Left lung (tissue), 10 donors: ENCODE measurements around the gene LRMDA. TPM values are rescaled to one million over a fixed set of nuclear protein-coding genes. Genes with fewer than 3 reads are reported as not detected.

Experiments used
- ATAC-seq: fragments of 200-7000 bp; cut with Tn5 transposase; one replicate; pipeline ENCODE4 v1.9.1; 2020; ENCODE audit warnings: moderate library complexity
- DNase-seq, 4 donors: peaks; one replicate each; pipeline ENCODE4 v3.0.0-alpha.2; 2013 to 2020
- H3K27ac ChIP-seq, 2 donors: fragments of 200-600 bp; sonication (generic) in 1 of 2; one replicate each; pipeline versions ENCODE4 v1.5.0 to v1.8.0; 2020 to 2021
- H3K27me3 ChIP-seq, 2 donors: fragments of 200-600 bp; sonication (generic) in 1 of 2; one replicate each; pipeline versions ENCODE4 v1.5.0 to v1.8.0; 2020 to 2021
- H3K36me3 ChIP-seq, 2 donors: fragments of 200-600 bp; sonication (generic) in 1 of 2; one replicate each; pipeline versions ENCODE4 v1.5.0 to v1.8.0; 2020 to 2021
- H3K4me1 ChIP-seq, 2 donors: fragments of 200-600 bp; one replicate each; pipeline ENCODE4 v1.8.0; 2021
- H3K4me3 ChIP-seq, 2 donors: fragments of 200-600 bp; sonication (generic) in 1 of 2; one replicate each; pipeline versions ENCODE4 v1.5.0 to v1.8.0; 2020 to 2021; ENCODE audit warnings: mild to moderate bottlenecking in 1 of 2
- H3K9me3 ChIP-seq, 2 donors: fragments of 200-600 bp; sonication (generic) in 1 of 2; one replicate each; pipeline versions ENCODE4 v1.5.0 to v1.8.0; 2020 to 2021
- CTCF ChIP-seq, 2 donors: fragments of 200-600 bp; sonication (generic) in 1 of 2; IDR thresholded peaks; one replicate each; pipeline versions ENCODE4 v1.5.0 to v1.8.0; 2021; ENCODE audit warnings: antibody characterized with exemption in 2 of 2
- intact Hi-C, 2 donors: fragments of 100-400 bp; cut with DNase I; formaldehyde crosslinking; loops; one replicate each; pipeline versions ENCODE4 v1.11.2 to v1.14.2; 2022
- polyA plus RNA-seq, 6 donors: library from polyadenylated mRNA; unstranded; fragments of 120-200 nt; gene quantifications; one replicate each; pipeline ENCODE4 v1.2.1, GENCODE V29; 2013; ENCODE audit not compliant: insufficient read length in 6 of 6
- total RNA-seq, 2 donors: library from RNA; stranded (reverse); fragmentation: NEBNext Ultra II Directional; extraction: Animal tissue kit (Norgen Biotek cat#: 25700); gene quantifications; one replicate each; pipeline ENCODE4 v1.2.1, GENCODE V29; 2021
- donor health status: DM: no; HTN: yes; CAD: no.
- donor health status: DM: no; HTN: no; CAD: no.

Gene LRMDA
- total and polyA plus RNA-seq, 8 donors = 13.9 to 23.6 (median 18.7) TPM

GRCh38 chr10:76403912-76404311 lies 972.5 kb downstream of the LRMDA start:
- ATAC-seq (peak; percentile 68), DNase-seq (peak in 1 of 4 donors; percentile 39)
- Histone ChIP-seq H3K27ac (peak overlapping the region in 1 of 2 donors; percentile 73), H3K9me3 (peaks cover 0 to 7% of the 10 kb centered on the region in 2 donors), H3K36me3 (no peaks in the 10 kb centered on the region), H3K4me1 (peaks cover 4 to 11% of the 10 kb centered on the region in 2 donors), H3K4me3 (no peak overlapping the region), H3K27me3 (no peaks in the 10 kb centered on the region)
- TF ChIP-seq CTCF (IDR thresholded peaks at IDR 0.05) = no peak
- intact Hi-C loops = no loop called here

DNA sequence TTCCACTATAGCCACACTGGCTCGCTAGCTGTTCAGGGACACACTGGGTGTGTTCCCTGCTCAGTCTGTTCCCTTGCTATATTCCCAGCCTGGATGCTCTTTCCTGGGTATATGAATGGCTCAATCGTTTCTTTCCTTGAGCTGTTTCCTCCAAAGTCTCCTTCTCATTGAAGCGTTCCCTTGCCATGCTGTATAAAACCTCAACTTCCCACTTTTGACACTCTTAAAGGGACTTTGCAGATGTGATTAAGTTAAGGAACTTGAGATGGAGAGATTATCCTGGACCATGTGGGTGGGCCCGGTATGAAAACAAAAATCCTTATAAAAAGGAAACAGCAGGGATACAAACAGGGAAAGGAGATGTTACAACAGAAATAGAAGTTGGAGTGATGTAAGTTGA lies 973.1 kb downstream of the LRMDA start:
- ATAC-seq (peak; percentile 41), DNase-seq (no peak)
- H3K27me3 ChIP-seq = no peaks in the 10 kb centered on the region
- no peak overlapping the region for H3K4me3 ChIP-seq
- peaks cover 0 to 7% of the 10 kb centered on the region in 2 donors for H3K9me3 ChIP-seq
- intact Hi-C loops = no loop called here
- peaks cover 5 to 11% of the 10 kb centered on the region in 2 donors for H3K4me1 ChIP-seq
- no peak for TF ChIP-seq CTCF (IDR thresholded peaks at IDR 0.05)
- H3K27ac ChIP-seq = peak overlapping the region; percentile 41 to 73
- H3K36me3 ChIP-seq = no peaks in the 10 kb centered on the region

- Histone ChIP-seq H3K27me3 (no peaks in the 10 kb centered on the region), H3K4me3 (no peak overlapping the region), H3K4me1 (peaks cover 5 to 11% of the 10 kb centered on the region in 2 donors), H3K27ac (peak overlapping the region in 1 of 2 donors; percentile 39), H3K9me3 (peaks cover 0 to 7% of the 10 kb centered on the region in 2 donors), H3K36me3 (no peaks in the 10 kb centered on the region)
- no peak for ATAC-seq
- DNase-seq = no peak
- intact Hi-C loops = no loop called here
- TF ChIP-seq CTCF (IDR thresholded peaks at IDR 0.05) = no peak
These were observed 974.5 kb downstream of the LRMDA start for GRCh38 chr10:76405922-76406321.

DNA sequence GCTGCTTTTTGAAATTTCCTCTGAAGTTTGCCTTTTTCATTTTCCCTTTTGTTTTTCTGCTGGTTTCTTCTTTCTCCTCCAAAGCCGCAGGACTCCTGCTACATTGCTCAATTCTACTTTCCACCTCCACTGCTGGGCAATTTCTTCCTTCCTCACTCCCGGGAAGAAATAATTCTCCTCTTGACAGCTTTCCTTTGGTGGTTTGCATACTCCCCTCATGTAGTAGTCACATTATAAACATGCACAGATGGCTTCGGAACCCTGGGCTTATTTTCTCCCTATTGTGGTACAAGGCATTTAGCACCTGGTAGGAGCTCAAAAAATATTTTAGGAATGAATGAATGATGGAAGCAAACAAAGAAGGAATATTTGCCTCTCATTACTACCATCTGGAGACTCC lies 977.2 kb downstream of the LRMDA start:
- Histone ChIP-seq H3K27me3 (no peaks in the 10 kb centered on the region), H3K4me1 (peaks cover 5 to 11% of the 10 kb centered on the region in 2 donors), H3K4me3 (no peak overlapping the region), H3K9me3 (peaks cover 0 to 7% of the 10 kb centered on the region in 2 donors), H3K27ac (no peak overlapping the region), H3K36me3 (no peaks in the 10 kb centered on the region)
- intact Hi-C loops = no loop called here
- no peak for TF ChIP-seq CTCF (IDR thresholded peaks at IDR 0.05)
- ATAC-seq = no peak
- no peak for DNase-seq

GRCh38 chr10:76411729-76412435 lies 980.5 kb downstream of the LRMDA start:
- peaks cover 5% of the 10 kb centered on the region in 2 donors for H3K4me1 ChIP-seq
- no peak overlapping the region for H3K4me3 ChIP-seq
- H3K9me3 ChIP-seq = no peaks in the 10 kb centered on the region
- no peak overlapping the region for H3K27ac ChIP-seq
- DNase-seq = no peak
- no peaks in the 10 kb centered on the region for H3K27me3 ChIP-seq
- intact Hi-C loops = no loop called here
- H3K36me3 ChIP-seq = no peaks in the 10 kb centered on the region
- no peak for ATAC-seq
- no peak for TF ChIP-seq CTCF (IDR thresholded peaks at IDR 0.05)
